GM04504 (cell line): Measurements from ENCODE around the gene FALEC.

Experiments
- DNase-seq: peaks from one replicate; pipeline ENCODE4 v3.0.0-alpha.2; 2012; ENCODE audit warnings: low read depth

The FALEC gene

GRCh38 chr1:150515328-150516049 lies at the start of gene FALEC:
FALEC (plus strand) TSS chr1:150515752.
- DNase-seq, result peak; percentile 91

- no peak for DNase-seq
These were observed 48.6 kb upstream of the FALEC start for GRCh38 chr1:150466964-150467363.

GRCh38 chr1:150469291-150469690 lies 46.3 kb upstream of the FALEC start:
- no peak for DNase-seq

- no peak for DNase-seq
These were observed 42.9 kb upstream of the FALEC start for GRCh38 chr1:150472601-150473200.

- no peak for DNase-seq
These were observed 41.9 kb upstream of the FALEC start for GRCh38 chr1:150473659-150474058.

GRCh38 chr1:150474869-150475268 lies 40.7 kb upstream of the FALEC start:
- DNase-seq, result no peak

- DNase-seq, result no peak
These were observed 38.8 kb upstream of the FALEC start for GRCh38 chr1:150476754-150477153.

GRCh38 chr1:150477320-150477719 lies 38.2 kb upstream of the FALEC start:
- DNase-seq, result no peak

GRCh38 chr1:150477733-150478132 lies 37.8 kb upstream of the FALEC start:
- no peak for DNase-seq

- DNase-seq, result no peak
These were observed 36.2 kb upstream of the FALEC start for GRCh38 chr1:150479370-150479769.

- DNase-seq, result no peak
These were observed 35.6 kb upstream of the FALEC start for GRCh38 chr1:150479927-150480352.

- DNase-seq, result no peak
These were observed 31.1 kb upstream of the FALEC start for GRCh38 chr1:150484431-150484830.

GRCh38 chr1:150484861-150485260 lies 30.7 kb upstream of the FALEC start:
- DNase-seq, result peak; percentile 25

- DNase-seq, result peak; percentile 97
These were observed 28.4 kb upstream of the FALEC start, which contains the start of gene TARS2 for GRCh38 chr1:150486966-150487762. TARS2 (plus strand) TSS chr1:150487419; CDS start chr1:150487451, 32 bp downstream.

GRCh38 chr1:150487763-150488115 lies 27.8 kb upstream of the FALEC start:
- DNase-seq, result no peak

- no peak for DNase-seq
These were observed 22.4 kb upstream of the FALEC start for GRCh38 chr1:150493175-150493574.

GRCh38 chr1:150498342-150498741 lies 17.2 kb upstream of the FALEC start:
- DNase-seq, result no peak

- no peak for DNase-seq
These were observed 10.1 kb upstream of the FALEC start for GRCh38 chr1:150505431-150505830.

- DNase-seq, result no peak
These were observed 7.4 kb upstream of the FALEC start, which contains the start of gene ECM1 for GRCh38 chr1:150507912-150508864. ECM1 (plus strand) TSS chr1:150508109; CDS start chr1:150508210, 101 bp downstream.

- DNase-seq, result no peak
These were observed 6.6 kb upstream of the FALEC start for GRCh38 chr1:150508982-150509381.

- no peak for DNase-seq
These were observed 4.0 kb upstream of the FALEC start for GRCh38 chr1:150511551-150511950.
